ENCODE data around the gene POU5F1.
"Not testable (repeated sequence)": the region's sequence is repeated elsewhere in the genome, so short reads cannot be mapped to it uniquely, and the experiment has no call there.

The POU5F1 gene

DNA sequence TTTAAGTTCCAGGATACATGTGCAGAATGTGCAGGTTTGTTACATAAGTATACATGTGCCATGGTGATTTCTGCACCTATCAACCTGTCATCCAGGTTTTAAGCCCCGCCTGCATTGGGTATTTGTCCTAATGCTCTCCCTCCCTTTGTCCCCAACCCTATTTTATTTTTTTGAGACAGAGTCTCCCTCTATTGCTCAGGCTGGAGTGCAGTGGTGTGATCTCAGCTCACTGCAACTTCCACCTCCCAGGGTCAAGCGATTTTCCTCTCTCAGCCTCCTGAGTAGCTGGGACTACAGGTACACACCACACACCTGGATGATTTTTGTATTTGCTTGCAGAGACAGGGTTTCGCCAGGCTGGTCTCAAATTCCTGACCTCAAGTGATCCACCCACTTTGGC lies 18.7 kb upstream of the POU5F1 start:
- not testable (repeated sequence) for DNase-seq

DNA sequence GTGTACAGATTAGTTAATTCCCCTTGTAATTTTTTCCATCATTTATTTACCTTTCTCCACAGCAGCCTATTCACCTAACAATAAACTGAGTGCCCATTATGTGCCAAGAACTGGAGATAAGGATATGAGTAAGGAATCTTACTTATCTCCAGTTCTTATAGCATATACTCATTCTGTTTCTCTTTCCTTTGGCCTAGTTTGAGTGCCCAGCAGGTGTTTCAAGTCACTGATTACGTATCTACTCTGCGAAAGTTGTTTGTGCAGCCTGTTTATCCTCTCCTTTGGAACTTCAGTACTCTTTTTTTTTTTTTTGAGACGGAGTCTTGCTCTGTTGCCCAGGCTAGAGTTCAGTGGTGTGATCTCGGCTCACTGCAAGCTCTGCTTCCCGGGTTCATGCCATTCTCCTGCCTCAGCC lies 17.3 kb upstream of the POU5F1 start:
- DNase-seq: no peak

DNA sequence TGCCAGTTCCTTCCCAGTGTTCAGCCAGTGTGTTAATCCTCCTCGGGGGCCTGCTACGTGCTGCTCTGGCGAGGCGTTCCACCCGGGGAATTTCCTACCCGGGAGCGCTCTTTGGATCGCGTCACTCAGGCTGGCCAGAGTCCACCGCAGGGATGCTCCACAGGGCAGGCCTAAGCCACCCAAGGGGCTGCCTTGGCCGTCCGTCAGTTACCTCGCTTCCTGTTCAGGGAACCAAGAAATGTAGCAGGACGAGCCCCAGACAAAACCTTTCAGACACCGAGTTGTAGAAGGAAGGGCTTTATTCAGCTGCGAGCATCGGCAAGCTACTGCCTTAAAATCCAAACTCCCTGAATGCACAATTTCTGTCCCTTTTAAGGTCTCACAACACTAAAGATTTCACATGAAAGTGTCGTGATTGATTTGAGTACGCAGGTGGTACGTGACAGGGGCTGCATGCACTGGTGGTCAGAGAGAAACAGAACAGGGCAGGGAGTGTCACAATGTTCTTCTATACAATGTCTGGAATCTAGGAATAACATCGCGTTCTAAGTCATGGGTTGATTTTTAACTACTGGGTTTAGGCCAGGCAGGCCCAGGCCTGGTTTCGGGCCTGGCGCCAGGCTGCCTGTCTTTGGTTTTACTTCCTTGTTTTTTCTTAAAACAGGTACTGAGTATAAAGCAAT lies 15.7 kb upstream of the POU5F1 start:
- no peak for DNase-seq

DNA sequence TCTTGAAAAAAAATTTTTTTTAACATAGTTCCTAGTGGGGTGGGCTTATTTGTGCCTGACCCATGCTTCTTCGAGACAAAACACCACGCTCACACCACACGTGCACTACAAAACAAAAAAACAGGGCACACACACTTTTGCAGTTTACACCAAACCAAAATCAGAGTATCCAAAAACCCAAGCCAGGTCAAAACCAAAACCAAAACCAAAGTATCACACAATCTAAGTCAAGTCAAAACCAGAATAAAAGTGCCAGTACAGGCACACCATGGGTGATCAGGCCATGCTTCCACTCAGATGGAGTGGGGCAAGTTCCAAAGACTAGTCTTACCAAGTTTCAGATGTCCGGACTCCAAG lies 15.2 kb upstream of the POU5F1 start:
- DNase-seq: not testable (repeated sequence)

DNA sequence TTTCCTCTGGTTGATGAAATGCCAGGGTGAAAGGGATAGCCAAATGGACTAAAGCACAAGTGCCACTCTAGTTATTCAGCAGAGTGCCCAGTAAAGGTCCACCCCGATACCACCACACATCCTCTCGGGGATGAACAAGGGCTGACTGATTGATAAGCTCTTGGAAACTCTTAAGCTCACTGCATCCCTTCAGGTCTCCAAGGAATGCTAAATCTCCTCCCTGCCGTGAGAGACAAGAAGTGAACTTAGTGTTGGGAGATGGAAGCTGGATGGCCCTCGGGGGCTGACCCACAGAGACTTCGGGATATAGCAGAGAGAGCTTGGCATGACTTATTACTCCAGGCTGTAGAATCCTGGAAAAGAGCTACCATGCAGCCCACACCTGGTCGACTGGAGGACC lies 13.4 kb upstream of the POU5F1 start:
- DNase-seq: not testable (repeated sequence)

DNA sequence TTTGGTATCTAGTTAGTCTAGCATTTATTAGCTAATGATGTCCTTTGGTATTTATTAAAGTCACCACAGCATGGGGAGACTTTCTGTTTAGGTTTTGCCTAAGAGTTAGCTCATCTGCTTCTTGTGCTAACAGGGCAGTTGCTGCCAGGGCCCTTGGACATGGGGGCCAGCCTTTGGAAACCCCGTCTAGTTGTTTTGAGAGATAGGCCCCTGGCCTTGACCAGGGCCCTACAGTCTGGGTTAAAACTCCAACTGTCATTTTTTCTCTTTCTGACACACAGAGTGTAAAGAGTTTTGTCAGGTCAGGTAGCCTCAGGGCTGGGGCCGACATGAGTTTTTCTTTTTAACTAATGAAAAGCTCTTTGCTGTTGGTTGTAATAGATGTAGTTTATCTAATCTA lies 12.8 kb upstream of the POU5F1 start:
- not testable (repeated sequence) for DNase-seq

DNA sequence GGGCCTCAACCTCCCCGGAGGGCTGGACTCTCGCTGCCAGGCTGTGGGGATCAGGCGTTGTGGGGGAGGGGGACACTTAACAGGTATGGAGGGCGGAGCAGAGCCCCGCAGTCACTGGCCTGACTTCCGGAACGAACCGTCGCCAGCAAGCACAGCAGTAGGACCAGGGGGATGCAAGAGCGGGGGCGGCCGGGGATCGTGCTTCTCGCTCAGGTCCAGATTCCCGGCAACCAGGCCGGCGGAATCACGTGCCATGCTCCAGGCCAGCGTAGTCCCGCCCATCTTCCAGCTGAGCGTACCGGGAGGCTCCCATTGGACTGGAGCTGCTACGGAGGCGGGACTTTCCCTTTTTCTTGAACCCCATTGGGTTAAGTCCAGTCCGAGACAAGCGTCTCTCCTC lies 10.0 kb upstream of the POU5F1 start:
- DNase-seq: peak; percentile 71 to 81

DNA sequence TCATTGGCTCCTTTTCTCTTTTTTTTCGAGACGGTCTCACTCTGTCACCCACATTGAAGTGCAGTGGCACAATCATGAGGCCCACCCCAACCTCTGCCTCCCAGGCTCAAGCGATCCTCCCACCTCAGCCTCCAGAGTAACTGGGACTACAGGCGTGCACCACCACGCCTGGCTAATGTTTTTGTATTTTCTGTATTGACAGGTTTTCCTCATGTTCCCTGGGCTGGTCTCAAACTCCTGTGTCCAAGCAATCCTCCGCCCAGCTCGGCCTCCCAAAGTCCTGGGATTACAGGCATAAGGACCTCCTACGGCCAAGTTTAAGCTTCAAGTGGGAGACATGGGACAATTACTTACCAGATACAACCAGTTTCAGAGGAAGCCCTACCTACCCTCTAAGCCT lies 9.4 kb upstream of the POU5F1 start:
- no peak for DNase-seq

DNA sequence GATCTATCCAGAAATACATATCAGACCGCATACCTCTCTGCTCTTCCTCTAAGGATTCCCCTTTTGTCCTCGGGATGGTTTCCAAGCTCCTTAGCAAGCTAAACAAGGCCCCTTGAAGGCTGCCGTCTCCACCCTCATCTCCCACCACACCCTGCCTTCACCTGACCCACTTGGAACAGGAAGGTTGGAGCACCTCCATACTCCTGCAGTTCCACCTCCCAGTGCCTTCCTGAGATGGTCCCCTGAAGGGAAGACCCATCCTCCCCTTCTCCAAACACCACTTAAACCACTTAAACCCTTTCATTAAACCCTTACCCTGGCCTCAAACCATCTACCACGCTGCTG lies 8.5 kb upstream of the POU5F1 start:
- DNase-seq: no peak

DNA sequence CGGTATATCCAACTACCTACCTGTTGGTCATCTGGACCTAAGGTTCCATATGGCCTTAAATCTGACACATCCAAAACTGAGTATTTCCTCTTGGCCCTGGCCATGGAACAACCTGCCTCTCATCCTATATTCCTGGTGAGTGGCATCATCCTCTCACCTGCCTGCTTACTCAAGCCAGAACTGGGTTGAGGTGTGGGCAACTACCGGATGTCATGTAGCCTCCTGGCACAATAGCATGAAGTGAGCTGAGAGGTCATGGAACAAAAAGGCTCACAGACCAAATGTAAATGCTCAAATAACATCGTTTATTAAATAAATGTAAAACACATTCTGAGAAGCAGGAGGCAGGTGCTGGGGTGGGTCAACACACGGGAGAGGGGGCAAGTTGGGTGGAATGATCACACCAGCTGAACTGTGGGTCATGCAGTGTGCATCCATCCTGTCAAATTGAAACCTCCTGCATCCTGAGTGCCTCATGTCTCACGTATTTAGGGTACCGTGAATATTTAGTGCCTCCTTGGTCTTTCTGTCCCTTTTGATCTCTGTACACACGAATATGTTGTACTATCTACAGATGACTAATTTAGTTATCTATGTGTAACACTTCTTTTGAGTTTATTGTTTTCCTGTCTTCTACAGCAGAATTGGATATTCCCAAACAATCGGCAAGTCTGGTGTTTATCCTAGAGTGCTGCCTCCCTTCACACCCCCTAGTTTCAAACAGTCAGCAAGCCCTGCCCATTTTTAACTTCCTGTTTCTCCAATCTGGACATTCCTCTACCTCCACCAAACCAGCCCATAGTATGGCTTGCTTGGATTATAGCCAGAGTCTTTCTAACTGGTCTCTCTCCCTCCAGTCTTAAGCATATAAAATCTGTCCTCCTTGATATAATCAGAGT lies 7.9 kb upstream of the POU5F1 start:
- DNase-seq: no peak

DNA sequence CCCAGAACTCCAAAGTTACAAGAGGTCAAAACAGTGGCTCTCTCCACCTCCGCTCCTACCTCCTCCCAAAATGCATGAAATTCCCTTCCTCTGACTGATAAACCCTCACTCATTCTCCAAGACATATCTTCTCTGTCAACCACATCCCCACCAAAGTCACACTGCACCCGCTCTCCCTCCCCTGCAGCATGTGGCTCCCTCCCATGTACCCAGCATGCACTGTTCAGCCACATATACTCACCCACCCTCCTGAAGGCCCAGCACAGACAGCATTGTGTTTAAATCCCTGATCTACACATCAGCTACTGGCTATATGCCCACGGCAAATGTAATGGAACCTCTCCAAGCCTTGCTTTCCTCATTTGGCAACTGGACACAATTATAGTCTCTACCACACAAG lies 5.5 kb upstream of the POU5F1 start:
- DNase-seq: no peak

DNA sequence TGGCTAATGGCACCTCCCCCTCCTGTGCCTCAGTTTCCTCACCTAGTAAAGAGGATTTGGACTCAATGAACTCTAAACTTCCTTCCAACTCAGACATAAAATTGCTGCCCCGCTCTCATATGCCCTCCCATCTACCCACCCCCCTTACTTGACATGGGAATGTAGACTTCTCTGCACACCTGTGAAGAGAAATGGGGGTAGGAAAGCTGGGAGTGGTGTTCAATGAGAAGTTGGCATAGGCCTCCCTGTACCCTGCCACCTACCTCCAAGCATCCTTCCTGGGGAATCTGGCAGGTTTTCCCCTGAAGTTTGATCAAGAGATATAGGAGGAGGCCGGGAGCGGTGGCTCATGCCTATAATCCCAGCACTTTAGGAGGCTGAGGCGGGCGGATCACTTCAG lies 3.9 kb upstream of the POU5F1 start:
- DNase-seq: no peak

DNA sequence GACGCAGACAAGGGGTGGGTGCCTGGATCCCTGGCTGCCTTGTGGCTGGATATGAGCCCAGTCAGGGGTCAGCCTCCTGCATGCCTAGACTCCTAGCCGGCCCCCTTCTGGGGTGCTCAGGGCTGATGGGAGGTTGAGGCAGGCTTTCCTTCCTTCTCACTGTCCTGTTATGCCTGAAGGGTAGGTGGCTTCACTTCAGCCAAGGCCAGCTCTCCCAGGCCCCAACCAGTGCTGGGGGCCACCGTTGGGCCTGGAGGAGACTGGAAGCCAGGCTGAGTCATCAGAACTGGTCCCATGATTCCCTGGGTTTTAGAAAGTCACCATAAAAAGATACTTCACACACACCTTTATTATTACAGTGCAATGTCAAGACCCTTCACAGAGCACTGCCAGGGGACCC lies 2.9 kb upstream of the POU5F1 start:
- DNase-seq: no peak

DNA sequence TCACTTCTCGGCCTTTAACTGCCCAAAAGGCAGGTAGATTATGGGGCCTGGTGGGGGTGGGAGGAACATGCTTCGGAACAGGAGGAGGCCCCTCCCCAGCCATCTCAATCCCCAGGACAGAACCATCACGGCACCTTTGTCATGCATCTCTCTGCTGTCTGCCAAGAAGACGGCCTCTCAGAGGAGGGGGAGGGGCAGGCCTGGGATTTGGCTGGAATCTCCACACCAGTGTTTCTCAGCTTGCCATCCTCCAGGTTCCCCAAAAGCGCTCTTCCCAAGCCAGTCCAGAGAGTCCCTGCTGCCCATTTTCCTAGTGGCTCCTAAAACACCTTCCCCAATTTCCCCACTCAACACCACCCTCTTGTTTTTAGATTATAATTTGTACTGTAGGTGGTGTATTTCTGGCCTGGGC lies 2.5 kb upstream of the POU5F1 start:
- no peak for DNase-seq

DNA sequence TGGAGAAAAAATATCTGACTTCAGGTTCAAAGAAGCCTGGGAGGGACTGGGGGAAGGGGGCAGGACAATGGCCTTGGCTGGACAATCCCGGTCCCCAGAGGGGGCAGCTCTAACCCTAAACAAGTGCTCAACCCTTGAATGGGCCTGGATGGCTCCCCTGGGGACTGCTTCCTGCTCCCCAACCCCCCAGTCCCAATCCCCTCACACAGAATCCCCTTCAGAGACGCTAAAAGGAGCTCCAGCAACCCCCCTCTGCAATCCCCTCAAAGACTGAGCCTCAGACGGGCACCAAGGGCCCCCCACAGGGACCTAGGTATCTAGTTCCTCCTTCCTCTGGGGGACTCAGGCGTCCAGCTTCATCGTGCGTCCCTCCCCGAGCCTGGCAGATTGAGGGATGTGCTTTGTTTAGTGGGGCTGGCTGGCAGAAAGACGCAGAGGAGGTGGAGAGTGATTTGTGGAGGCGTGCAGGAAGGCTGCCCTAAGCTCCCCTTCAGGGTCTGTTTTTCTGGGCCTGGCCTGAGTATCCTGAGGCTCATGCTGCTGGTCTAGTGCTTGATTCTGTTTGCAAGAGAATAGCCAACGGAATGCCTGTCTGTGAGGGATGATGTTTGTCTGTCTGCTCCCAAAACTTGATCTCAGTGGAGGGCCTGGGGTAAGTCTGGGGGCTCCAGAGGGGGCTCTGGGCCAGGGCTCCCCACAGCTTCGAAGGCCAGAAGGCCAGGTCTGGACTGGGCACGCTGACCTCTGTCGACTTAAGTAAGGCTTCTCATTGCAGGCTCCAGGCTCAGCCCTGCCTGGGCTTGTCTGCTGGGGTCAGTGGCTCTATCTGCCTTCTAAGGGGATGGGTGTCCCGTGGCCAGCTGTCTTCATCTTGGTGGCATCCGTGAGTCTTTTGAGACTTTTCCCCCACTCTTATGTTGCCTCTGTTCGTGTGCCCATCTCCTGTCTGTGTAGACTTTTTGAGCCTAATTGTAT lies 1.7 kb upstream of the POU5F1 start:
- DNase-seq: no peak

DNA sequence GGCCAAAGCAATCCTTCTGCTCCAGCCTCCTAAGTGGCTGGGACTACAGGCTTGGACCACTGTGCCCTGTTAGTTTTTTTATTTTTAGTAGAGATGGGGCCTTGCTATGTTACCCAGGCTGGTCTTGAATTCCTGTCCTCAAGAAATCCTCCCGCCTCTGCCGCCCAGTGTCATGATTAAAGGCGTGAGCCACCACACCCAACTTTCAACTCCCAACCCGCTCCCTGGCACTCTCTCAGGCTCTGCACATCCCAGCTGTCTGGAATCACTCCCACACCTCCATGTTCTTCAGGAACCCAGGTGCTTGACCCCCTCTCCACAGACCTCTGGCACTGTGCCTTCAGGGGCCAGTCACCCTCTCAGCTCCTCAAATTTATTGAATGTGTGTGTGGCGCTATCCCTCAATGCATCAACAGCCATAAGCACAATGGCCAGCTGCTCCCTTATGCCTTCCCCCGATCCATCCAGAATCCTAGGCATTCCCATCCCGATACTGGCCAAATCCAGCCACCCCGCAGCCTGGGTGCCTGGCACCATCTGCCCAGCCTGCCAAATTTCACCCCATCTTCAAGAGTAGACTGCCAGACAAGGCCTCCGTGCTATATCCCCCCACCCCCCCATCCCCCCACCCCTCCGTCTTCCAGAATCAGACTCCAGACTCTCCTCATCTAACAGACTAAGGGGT lies 647 bp upstream of the POU5F1 start:
- DNase-seq: no peak

DNA sequence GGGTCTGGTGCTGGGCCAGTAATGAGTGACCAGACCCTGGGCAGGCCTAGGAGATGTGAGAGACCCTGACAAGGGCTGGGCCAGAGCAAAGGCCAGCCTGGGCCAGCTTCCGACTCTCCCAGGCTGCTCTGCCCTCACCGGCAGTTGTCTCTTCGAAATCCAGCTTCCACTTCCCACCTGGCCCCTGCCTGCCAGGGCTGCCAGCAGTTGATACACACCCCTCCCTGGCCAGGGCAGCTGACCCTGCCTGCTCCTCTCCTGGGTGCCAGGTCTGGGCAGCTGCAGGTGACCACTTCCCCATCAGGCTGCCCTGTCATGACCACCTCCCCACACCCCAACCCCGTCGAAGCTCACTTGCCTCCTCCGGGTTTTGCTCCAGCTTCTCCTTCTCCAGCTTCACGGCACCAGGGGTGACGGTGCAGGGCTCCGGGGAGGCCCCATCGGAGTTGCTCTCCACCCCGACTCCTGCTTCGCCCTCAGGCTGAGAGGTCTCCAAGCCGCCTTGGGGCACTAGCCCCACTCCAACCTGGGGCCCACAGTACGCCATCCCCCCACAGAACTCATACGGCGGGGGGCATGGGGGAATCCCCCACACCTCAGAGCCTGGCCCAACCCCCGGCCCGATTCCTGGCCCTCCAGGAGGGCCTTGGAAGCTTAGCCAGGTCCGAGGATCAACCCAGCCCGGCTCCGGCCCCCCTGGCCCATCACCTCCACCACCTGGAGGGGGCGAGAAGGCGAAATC lies 453 bp downstream of the POU5F1 start:
- not testable (repeated sequence) for DNase-seq

DNA sequence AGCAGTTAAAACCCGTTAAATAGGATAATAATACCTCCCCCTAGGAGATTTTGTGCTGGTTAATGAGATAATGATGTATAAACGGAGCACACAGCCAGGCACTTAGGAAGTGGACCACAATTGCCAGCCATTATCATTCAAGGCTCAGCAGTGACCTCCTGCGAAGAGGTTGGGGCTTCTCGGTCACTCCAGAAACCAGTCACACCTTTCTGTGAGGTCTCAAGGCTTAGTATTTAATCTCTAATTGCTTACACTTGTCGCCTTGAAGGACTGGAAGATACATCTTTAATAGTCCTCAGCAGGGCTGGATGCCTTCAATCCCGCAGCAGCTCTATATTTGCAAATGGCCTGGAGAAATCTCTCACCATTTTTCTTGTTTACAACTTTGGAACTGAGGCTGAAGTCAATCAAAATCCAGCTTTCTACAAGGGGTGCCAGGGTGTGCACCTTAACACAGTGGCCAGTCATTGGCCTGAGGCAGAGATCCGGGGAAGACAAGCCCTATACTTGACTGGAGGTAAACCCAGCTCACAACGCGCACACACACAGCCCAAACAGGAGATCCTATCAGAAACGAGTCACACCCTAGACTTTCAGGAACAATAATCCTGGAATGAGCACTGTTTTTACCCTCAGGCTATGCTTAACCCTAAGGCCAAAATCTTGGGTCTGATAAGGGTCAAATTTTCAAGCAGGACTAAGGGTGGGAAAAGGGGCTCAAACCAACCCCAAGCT lies 1.2 kb downstream of the POU5F1 start:
- DNase-seq: no peak

DNA sequence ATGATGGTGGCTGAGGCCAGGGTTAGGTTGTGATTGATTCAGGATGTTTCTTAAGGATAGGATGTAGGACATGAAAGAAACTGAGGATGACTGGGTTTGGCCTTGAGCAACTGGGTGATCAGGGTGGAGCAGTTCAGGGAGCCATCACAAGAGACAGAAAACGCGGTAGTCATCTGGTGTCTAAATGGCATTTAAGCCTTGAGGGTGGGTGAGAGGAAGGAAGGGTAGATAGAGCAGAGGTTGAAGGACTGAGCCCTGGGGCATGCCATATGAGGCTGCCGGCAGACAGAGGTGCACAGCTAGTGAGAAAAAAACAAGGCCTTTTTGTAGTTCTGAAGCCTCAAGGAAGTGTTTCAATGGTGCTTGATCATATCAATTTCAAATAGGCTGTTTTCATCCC lies 1.9 kb downstream of the POU5F1 start:
- no peak for DNase-seq

DNA sequence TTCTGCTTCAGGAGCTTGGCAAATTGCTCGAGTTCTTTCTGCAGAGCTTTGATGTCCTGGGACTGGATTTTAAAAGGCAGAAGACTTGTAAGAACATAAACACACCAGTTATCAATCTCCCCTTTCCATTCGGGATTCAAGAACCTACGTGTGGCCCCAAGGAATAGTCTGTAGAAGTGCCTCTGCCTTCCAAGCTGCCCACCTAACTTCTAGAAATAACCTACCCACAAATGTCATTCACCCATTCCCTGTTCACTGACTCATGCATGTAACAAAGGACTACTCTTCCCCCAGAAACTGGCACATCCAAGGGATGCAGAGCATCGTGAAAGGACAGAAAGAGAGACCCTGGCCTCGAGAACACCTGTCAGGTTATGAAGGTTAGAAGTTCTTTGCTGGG lies 4.5 kb downstream of the POU5F1 start:
- DNase-seq: no peak

Measured in CD4-positive, alpha-beta T cell treated with Interleukin-1 beta for 1 hour (primary cell).